ENCODE measurements around the gene EPHB1. TPM values are rescaled to one million over a fixed set of nuclear protein-coding genes. Genes with fewer than 3 reads are reported as not detected.

EPHB1 gene
- polyA plus RNA-seq, 1 of the 3 experiments (the other 2 are of a cell fraction): 1.2 TPM

- WGBS (ENCODE audit: low lambda C conversion rate): 34% methylated on average over 2 of the region's 2 CpGs
- no peak overlapping the region for H3K9ac ChIP-seq
- H3K79me2 ChIP-seq (ENCODE audit: insufficient read depth): no peaks in the 10 kb centered on the region
- H4K20me1 ChIP-seq (ENCODE audit: insufficient read depth): no peaks in the 10 kb centered on the region
- H3K4me2 ChIP-seq: no peak overlapping the region
- DNase-seq: no peak
- CTCF ChIA-PET: interaction anchor here (0.6 kb wide), 1 partner anchor 494 kb away, joined by 3 read pairs; no protein-coding TSS in a partner anchor
- no peaks in the 10 kb centered on the region for H3K4me1 ChIP-seq (ENCODE audit: control insufficient read depth in 1 of 2, insufficient read depth in 2 of 2, low read depth in 1 of 2, low read length in 1 of 2)
- H3F3A ChIP-seq (replicated peaks; ENCODE audit: insufficient read depth): no peaks in the 10 kb centered on the region
- H3K9me2 ChIP-seq: no peaks in the 10 kb centered on the region
- no peaks in the 10 kb centered on the region for H3K27me3 ChIP-seq (ENCODE audit: insufficient read depth)
- H2AFZ ChIP-seq (ENCODE audit: low read depth): no peak overlapping the region
- TF ChIP-seq SIN3A (IDR thresholded peaks at IDR 0.05; ENCODE audit: borderline replicate concordance, low read depth, low read length): no peak
- no peak for TF ChIP-seq YY1 (IDR thresholded peaks at IDR 0.05; ENCODE audit: low read depth)
- no peak for TF ChIP-seq CTCF (IDR thresholded peaks at IDR 0.05)
- TF ChIP-seq PBX3 (IDR thresholded peaks at IDR 0.05): no peak
- no peak for TF ChIP-seq EZH2phosphoT487 (IDR thresholded peaks at IDR 0.05; ENCODE audit: borderline replicate concordance, low read depth)
- TF ChIP-seq FOSL2 (IDR thresholded peaks at IDR 0.05; ENCODE audit: borderline replicate concordance, low read depth): no peak
- TF ChIP-seq, protein P1, sequence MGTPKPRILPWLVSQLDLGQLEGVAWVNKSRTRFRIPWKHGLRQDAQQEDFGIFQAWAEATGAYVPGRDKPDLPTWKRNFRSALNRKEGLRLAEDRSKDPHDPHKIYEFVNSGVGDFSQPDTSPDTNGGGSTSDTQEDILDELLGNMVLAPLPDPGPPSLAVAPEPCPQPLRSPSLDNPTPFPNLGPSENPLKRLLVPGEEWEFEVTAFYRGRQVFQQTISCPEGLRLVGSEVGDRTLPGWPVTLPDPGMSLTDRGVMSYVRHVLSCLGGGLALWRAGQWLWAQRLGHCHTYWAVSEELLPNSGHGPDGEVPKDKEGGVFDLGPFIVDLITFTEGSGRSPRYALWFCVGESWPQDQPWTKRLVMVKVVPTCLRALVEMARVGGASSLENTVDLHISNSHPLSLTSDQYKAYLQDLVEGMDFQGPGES (IDR thresholded peaks at IDR 0.05; ENCODE audit: low read depth, low read length): no peak
- TF ChIP-seq TEAD4 (IDR thresholded peaks at IDR 0.05; ENCODE audit: borderline replicate concordance, insufficient read depth): no peak
- TF ChIP-seq REST (IDR thresholded peaks at IDR 0.05; ENCODE audit: low read depth, low read length): no peak
- TF ChIP-seq JUND (IDR thresholded peaks at IDR 0.05): no peak
- no peak for TF ChIP-seq FOXJ3 (CRISPR knock-in tag; IDR thresholded peaks at IDR 0.05)
- TF ChIP-seq USF1 (IDR thresholded peaks at IDR 0.05; ENCODE audit: borderline replicate concordance, low read depth): no peak
- TF ChIP-seq, protein P2, sequence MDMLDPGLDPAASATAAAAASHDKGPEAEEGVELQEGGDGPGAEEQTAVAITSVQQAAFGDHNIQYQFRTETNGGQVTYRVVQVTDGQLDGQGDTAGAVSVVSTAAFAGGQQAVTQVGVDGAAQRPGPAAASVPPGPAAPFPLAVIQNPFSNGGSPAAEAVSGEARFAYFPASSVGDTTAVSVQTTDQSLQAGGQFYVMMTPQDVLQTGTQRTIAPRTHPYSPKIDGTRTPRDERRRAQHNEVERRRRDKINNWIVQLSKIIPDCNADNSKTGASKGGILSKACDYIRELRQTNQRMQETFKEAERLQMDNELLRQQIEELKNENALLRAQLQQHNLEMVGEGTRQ (IDR thresholded peaks at IDR 0.05; ENCODE audit: borderline replicate concordance, low read depth, low read length): no peak
- TF ChIP-seq CHD2 (IDR thresholded peaks at IDR 0.05; ENCODE audit: low read length, partially characterized antibody): no peak
- no peak for TF ChIP-seq EP300 (IDR thresholded peaks at IDR 0.05; ENCODE audit: borderline replicate concordance in 1 of 2, low read depth in 1 of 2, low read length in 1 of 2)
- no peak for TF ChIP-seq RCOR1 (IDR thresholded peaks at IDR 0.05; ENCODE audit: low read length)
- POLR2A ChIA-PET: no interaction called here
- no peak overlapping the region for H3K4me3 ChIP-seq (ENCODE audit: low read depth in 2 of 2, low read length in 1 of 2)
- no peaks in the 10 kb centered on the region for H3K36me3 ChIP-seq (replicated peaks in 1 of 2; ENCODE audit: control insufficient read depth in 1 of 2, insufficient read depth in 2 of 2, low read length in 1 of 2)
- no peaks in the 10 kb centered on the region for H3K9me3 ChIP-seq
- no peak overlapping the region for H3K27ac ChIP-seq (ENCODE audit: low read depth in 2 of 2, low read length in 1 of 2)
These were observed 214.0 kb downstream of the EPHB1 start for GRCh38 chr3:135009014-135009413.
